HG03439 (cell line): ENCODE measurements around the gene LDLRAD3.
"Not testable (repeated sequence)": the region's sequence is repeated elsewhere in the genome, so short reads cannot be mapped to it uniquely, and the experiment has no call there.

ENCODE experiments used
- ATAC-seq: cut with Tn5 transposase; IDR thresholded peaks from one replicate; pipeline ENCODE4 v1.9.1; 2021; ENCODE audit warnings: mild to moderate bottlenecking, moderate library complexity; ENCODE audit not compliant: unreplicated experiment

Gene LDLRAD3

DNA sequence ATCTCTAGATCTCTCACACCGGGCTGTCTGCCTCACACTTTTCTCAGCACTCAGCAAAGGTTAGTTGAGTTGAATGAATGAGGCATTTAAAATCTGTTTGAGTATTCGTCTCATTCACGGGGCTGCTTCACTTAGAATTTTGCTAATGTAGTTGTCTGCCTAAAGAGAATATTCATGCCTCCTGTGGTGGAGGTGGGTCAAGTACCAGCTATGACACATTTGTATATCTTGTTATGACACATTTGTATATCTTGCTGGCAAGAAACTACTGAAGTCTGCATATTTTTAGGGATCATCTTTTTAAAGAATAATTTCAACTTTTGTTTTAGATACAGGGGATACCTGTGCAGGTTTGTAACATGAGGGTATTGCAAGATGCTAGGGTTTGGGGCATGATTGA lies 43.1 kb downstream of the LDLRAD3 start:
- no peak for ATAC-seq

DNA sequence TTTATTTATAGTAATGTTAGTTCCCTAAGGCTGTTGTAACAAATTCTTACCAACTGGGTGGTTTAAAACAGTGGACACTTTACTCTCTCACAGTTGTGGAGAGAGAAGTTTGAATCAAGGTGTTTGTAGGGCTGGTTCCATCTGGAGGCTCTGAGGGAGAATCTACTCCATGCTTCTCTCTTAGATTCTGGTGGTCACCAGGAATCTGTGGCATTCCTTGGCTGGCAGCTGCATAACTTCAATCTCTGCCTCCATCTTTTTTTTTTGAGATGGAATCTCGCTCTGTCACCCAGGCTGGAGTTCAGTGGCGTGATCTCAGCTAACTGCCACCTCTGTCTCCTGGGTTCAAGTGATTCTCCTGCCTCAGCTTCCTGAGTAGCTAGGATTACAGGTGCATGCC lies 46.3 kb downstream of the LDLRAD3 start:
- no peak for ATAC-seq

DNA sequence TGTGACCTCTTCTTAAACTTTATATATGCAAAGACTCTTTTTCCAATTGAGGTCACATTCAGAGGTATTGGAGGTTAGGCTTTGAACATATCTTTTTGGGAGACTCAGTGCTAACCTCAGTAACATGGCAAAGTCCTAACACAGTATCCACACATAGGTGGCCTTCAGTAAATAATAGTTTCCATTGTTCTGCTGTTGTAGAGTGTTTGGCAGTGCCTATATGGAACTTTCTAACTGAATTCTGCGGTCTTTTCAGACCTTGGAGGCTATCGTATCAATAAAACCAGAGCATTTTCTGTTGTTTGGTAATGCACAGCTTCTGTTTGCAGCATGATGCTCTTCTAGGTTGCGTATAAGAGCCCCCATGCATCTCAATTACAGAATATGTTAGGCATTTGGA lies 47.0 kb downstream of the LDLRAD3 start:
- no peak for ATAC-seq

DNA sequence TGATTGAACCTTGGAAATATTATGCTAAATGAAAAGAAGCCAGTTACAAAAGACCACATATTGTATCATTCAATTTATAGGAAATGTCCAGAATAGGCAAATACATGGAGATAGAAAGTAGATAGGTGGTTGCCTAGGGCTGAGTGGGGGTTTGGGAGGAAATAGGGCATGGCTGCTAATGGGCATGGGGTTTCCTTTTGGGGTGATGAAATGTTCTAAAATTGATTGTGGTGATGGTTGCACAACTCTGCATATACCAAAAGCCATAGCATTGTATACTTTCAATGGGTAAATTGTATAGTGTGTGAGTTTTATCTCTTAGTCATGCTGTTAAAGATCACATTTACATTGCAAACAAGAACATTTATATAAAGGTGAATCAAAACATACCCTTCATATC lies 48.7 kb downstream of the LDLRAD3 start:
- no peak for ATAC-seq

DNA sequence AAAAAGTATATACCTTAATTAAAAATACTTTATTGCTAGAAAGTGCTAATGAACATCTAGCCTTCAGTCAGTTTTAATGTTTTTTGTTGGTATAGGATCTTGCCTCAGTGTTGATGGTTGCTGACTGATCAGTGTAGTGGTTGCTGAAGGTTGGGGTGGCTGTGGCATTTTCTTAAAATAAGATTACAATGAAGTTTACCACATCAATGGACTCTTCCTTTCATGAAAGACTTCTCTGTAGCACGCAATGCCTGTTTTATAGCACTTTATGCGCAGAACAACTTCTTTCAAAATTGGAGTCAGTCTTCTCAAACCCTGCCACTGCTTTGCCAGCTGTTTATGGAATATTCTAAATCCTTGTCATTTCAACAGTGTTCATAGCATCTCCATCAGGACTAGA lies 50.6 kb downstream of the LDLRAD3 start:
- no peak for ATAC-seq

DNA sequence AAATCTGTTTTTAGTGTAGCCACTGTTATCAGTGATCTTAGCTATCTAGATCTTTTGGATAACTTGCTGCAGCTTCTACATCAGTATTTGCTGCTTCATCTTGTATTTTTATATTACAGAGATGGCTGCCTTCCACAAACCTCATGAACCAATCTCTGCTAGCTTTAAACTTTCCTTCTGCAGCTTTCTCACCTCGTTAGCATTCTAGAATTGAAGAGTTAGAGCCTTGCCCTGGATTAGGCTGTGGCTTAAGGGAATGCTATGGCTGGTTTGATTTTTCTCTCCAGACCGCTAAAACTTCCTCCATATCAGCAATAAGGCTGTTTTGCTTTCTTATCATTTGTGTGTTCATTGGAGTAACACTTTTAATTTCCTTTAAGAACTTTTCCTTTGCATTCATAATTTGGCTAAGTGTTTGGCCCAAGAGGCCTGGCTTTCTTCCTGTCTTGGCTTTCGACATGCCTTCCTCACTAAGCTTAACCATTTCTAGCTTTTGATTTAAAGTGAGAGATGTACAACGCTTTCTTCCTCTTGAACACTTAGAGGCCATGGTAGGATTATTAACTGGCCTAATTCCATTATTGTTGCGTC lies 51.9 kb downstream of the LDLRAD3 start:
- ATAC-seq: no peak

DNA sequence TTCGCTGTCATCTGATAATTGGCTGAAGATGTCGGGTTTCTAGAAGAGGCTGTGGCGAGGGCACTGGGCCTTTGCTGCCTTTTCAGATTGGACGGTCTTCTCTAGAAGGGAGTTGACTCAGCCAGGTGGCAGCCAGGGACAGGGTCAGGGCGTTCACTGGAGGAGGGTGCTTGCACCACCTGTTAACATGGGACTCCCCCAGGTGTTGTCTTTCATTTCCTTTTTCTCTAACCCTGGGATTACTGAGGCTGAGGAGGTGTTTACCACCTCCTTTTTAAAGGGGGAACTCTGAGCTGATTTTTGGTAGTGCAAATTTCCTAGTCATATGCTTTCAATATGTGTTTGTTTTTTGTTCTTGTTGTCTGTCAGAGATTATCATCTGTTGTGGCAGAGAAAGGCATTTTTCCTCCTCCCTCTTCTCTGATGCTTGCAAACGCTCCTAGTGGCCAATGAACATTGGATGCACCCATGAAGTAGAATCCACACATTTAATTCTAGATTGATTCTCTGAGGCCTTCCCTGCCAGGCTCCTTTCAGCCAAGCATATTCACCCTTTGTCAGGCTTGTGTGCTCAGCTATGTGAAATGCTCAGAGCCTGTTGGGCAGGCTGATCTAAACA lies 54.1 kb downstream of the LDLRAD3 start:
- ATAC-seq: no peak

DNA sequence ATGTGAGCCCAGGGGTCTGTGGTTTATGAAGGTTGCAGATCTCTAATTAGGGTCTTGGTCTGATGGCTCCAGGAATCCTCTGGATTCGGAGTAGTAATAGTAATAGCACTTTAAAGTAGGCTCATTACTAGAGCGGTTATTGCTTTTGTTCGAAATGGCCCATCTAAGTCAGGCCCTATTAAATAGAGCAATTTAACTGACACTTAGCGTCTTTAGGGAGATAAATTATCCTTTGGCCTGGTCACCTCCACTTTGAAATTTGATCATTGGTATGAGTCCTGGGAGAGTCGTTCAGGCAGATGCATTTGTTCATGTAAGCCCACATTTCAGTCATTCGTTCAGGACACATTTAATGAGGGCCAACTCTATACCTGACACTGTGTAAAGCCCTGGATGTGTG lies 54.8 kb downstream of the LDLRAD3 start:
- no peak for ATAC-seq

DNA sequence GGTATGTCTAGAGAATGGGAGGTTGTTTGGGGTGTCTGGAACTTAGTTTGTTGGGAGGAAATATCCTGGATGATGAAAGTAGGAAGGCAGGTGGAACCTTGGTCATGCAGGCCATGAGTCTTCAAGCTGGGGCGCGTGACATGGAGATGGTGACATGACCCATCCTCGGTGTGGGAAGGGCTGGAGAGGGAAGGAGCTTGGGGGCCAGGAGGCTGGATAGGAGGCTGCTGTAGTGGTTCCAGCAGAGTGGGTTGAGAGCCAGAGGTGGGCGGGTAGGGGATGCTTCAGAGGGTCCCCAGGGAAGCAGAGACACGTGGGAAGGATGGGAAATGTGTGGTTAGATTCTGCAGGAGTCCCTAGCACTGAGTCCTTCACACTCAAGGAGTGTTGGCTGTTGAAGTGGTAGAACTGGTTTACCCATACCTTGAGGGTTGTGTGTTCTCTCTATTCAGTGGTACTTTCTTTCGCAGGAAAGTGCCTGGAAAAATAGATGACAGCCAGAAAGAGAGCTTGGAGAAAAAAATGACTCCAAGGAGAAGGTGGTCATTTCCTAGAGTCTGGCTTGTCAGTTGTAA lies 56.8 kb downstream of the LDLRAD3 start:
- ATAC-seq: no peak

DNA sequence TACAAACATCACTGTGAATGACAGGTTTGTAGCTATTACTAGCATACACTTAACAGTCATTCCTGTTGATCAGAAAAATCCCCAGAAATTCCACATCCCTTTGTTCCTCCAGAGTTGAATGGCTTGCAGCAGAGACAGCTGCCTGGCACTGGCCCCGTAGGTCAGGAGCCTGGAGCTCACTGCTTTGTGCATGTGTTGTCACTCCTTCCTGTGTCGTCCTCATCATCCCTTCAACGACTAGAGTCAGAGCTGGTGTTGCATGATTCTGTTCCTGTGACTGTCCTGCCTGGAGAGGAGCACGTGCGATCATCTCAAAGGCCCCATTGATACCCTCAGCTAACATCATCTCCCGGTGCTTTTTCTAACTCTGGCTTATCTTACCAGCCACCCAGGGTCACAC lies 58.3 kb downstream of the LDLRAD3 start:
- no peak for ATAC-seq

DNA sequence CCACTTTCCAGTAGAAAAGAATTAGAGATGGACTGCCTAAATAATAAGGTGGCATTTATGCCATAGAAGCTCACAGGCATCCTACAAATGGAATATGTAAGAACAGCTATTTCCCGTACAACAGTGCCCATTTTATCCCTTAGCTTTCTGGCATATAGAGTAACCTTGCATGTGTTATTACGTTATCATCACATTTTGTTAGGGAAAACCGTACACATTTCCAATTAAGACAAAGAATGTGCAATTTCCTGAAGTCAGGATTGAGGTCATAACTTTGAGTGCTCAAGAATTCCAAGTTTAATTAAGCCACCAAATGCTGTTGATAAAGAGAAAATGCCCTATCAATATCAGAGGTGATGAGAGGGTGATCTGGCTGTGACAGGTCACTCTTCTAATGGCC lies 58.9 kb downstream of the LDLRAD3 start:
- no peak for ATAC-seq

DNA sequence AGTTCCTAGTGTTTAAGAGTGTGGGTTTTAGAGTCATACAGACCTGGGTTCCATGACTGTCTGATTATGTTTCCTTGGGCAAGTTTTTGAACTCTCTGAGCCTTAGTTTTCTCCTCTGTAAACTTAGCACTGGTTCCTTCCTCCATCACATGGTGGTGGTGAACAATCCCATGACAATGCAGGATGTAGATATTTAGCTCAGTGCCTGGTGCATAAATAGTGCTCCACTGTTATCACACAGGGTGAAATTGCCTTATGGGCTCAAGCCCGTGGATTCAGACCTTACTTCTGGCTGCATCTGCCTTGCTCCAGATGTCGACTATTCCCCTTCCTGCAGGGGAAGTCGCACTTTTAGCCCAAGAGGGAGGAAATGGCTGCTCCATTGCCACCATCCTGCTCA lies 62.7 kb downstream of the LDLRAD3 start:
- no peak for ATAC-seq

DNA sequence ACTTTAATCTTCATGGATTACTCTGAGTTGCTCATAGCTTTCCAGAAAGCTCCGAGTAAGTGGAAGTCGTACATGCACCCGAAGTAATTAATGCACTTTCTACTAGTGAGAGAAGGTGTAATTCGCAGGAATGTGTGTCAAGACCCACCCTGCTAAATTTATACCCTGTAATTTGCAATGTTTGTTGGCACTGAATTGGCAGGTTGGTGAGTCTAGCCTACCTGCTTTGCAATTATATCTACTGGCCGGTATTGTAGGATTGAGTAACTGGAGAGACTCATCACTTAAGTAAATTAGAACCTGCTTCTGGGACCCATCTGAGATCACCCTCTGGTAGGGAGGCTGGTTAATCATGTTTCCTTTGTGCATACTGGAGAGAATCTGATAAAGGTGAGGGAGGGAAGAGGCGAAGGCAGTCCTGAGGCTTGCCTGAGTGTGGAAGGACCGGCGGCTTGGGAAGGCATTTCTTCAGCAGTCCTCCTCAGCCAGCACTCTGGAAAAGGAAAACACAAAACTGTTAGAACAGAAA lies 63.3 kb downstream of the LDLRAD3 start:
- no peak for ATAC-seq

DNA sequence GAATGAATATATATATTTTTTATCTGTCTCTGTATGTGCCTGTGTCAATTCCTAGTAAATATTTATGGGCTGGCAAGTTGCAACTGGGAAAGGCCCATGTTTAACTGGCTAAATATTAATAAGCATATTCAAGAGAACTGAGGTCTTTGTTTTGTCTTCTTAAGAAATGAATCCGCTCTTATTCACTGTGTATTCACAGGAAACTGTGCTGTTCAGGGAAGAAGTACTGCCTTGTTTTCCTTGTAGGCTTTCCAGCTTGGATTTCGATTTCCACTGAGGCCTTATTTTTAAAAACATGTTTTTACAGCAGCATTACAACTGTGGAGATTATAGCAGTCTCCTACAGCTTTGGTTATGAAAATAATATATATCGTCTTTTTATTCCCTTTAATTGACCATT lies 64.7 kb downstream of the LDLRAD3 start:
- no peak for ATAC-seq

DNA sequence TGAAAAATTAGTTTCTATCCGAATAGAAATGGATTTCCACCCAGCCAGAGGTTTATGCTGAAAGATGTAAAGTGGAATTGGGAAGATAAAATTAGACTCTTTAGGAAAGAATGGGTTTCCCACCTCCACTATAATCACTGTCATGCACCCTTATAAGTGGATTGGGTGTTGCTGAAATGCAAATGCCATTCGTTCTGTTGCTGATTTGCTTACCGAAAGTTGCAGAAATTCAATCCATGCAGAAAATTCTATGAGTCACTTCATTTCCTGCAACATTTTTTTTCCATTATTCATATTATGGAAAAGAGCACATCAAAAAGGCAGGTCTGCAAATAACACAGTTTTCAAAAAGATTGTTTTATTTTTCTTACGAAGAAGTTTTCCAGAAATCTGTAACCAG lies 65.6 kb downstream of the LDLRAD3 start:
- no peak for ATAC-seq

DNA sequence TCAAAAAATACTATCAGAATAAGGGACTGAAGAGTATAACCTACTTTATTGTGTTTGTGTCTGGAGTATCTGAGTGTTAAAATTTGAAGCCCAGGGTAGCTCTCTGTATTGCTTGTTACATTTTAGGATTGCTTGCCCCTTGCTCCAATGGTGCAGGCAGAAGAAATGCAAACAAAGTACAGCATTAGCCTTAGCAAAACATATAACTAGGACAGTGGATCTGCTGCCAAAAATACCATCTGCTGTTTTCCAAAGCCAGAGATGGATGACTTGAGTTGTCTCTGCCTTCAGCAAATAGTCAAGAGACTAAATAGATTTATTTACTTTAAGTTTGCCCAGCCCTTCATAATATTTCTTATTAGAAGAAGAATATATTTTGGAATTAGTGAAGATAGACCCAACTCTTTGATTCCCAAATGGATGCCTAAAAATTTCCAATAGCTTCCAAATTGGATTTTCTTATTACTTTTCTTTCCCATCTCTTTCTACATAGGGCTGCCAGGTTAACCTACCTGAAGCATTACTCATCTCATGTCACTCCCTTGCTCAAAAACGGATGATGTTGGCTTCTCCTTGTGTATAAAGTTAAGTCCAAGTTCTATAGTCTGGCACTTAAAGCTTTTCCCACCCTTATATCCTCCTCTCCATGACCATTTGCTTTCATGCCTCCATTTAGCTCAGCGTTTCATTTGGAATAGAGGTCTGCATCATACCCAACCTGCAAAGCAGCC lies 66.3 kb downstream of the LDLRAD3 start:
- no peak for ATAC-seq

DNA sequence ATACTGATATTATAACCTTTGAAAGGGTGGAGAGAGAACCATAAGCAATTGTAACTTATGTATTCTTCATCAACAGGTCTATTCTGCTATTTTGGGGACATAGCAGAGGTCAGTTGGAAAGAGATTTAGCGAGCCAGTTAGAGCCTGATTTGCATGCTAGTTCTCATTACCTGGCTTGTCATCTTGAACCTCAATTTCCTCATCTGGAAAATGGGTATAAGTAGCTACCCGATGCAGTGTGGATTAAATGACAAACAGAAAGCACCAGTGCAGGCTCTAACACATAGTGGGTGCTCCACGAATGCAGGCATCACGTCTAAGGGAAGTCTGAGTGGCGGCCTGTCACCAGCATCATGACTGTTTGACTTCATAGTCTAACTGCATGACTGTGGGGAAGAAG lies 67.7 kb downstream of the LDLRAD3 start:
- no peak for ATAC-seq

DNA sequence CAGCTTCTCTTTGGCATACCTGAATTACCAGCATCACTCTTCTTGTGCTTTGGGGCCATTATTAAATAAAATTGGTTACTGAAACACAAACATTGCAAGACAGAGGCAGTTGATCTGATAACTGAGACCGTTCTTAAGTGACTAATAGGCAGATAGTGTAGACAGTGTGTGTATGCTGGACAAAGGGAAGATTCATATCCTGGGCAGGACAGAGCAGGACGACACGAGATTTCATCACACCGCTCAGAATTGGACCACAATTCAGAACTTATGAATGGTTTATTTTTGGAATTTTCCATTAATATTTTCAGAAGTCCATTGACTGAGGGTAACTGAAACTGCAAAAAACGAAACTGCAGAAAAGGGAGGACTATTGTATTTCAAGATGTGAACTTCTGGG lies 68.6 kb downstream of the LDLRAD3 start:
- no peak for ATAC-seq

DNA sequence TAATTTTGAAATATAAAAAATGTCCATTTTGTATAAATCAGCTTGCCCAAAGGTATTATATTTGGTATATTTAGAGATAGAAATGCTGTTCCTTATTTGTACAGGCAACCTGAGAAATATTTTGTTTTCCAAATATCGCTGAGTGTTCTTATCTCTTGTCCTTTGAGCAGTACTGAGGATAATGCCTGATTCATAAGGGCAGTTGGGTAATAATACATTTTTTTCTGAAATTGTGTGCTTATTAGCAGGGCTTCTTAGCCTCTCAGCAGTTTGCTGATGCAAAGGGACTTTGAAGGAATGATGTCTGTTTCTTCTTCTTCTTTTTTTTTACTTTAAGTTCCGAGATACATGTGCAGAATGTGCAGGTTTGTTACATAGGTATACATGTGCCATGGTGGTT lies 69.1 kb downstream of the LDLRAD3 start:
- no peak for ATAC-seq

DNA sequence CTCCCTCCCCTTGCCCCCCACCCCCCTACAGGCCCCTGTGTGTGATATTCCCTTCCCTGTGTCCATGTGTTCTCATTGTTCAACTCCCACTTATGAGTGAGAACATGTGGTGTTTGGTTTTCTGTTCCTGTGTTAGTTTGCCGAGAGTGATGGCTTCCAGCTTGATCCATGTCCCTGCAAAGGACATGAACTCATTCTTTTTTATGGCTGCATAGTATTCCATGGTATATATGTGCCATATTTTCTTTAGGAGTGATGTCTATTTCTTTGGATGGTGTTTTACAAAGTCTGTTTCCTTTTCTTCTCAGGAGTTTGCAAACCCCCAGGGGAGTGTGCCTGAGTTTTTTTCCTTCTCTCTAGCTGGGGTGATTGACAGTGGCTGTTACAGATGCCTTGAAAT lies 69.6 kb downstream of the LDLRAD3 start:
- not testable (repeated sequence) for ATAC-seq

DNA sequence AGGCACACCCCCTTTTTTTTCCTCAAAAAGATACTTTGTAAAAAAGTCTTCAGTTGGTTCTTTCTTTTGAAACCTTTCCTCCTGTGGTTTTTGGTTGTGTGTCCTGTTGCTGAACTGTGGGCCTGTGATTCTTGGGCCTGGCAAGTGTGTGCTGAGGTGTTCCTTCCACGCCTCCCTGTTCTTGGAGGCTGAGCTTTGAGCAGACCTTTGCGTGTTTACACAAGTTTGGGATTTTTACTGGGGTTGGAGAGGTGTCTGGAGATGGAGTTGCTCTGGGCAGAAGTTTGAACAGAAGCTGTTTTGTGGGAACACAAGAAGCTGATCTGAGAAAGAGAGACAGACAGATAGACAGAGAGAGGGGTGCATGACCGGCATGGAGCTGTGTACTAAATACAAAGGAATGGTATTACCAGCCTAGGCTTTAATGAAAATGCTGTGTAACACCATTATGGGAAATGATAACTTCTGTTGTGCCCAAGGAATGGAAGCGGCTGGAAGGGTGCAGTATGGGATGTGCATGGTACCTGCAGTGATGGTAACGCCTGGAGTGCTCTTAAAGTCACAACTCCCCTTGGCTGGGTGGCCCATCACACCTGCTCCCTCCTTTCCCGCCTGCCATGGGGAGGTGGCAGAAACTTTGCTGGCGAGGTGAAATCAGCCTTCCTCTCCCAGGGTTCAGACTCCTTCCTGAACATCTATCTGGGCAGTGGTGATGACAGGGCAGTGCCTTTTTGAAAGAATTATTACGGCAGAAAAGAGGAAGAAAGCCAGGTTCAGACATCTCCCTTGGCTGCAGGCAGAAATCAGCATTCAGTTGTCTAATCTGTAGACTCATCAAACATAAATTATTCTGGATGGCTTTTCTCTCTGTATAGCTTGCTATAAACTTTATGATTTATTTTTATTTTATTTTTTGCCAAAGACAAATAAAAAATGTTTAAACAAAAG lies 70.4 kb downstream of the LDLRAD3 start:
- no peak for ATAC-seq
